Measurements from ENCODE around the gene BCAM.
"Not testable (repeated sequence)": the region's sequence is repeated elsewhere in the genome, so short reads cannot be mapped to it uniquely, and the experiment has no call there.

The BCAM gene

GRCh38 chr19:44848036-44848811, 39.3 kb downstream of the BCAM start:
- DNase-seq (ENCODE audit: low read depth in 2 of 2): no peak

GRCh38 chr19:44848812-44849447, 40.0 kb downstream of the BCAM start:
- DNase-seq (ENCODE audit: low read depth in 2 of 2): no peak

- no peak for DNase-seq (ENCODE audit: low read depth in 2 of 2)
Measured at GRCh38 chr19:44850641-44851109, 41.8 kb downstream of the BCAM start.

GRCh38 chr19:44851427-44851826, 42.5 kb downstream of the BCAM start:
- no peak for DNase-seq (ENCODE audit: low read depth in 2 of 2)

- DNase-seq (ENCODE audit: low read depth in 2 of 2): no peak
Measured at GRCh38 chr19:44855606-44856005, 46.7 kb downstream of the BCAM start.

GRCh38 chr19:44856421-44857083, 47.6 kb downstream of the BCAM start:
- DNase-seq (ENCODE audit: low read depth in 2 of 2): no peak

GRCh38 chr19:44857837-44858236, 48.9 kb downstream of the BCAM start:
- DNase-seq (ENCODE audit: low read depth in 2 of 2): no peak

- DNase-seq (ENCODE audit: low read depth in 2 of 2): not testable (repeated sequence)
Measured at GRCh38 chr19:44861576-44861975, 52.7 kb downstream of the BCAM start.

- DNase-seq (ENCODE audit: low read depth in 2 of 2): no peak
Measured at GRCh38 chr19:44863990-44864389, 55.1 kb downstream of the BCAM start.

- no peak for DNase-seq (ENCODE audit: low read depth in 2 of 2)
Measured at GRCh38 chr19:44865196-44865767, 56.4 kb downstream of the BCAM start.

- DNase-seq (ENCODE audit: low read depth in 2 of 2): no peak
Measured at GRCh38 chr19:44866664-44867063, 57.8 kb downstream of the BCAM start.

- DNase-seq (ENCODE audit: low read depth in 2 of 2): no peak
Measured at GRCh38 chr19:44867578-44867977, 58.7 kb downstream of the BCAM start.

- DNase-seq (ENCODE audit: low read depth in 2 of 2): peak in 1 of 2 experiments; percentile 30
Measured at GRCh38 chr19:44869733-44870470, 61.0 kb downstream of the BCAM start.

Data from fibroblast of skin of left quadriceps (primary cell).